OCI-LY7 (cell line): ENCODE results near the gene B3GALT6. TPM values are rescaled to one million over a fixed set of nuclear protein-coding genes. Genes with fewer than 3 reads are reported as not detected.

Experiments used
- BruUV-seq: library from RNA; stranded (reverse); fragments of 400-500 nt; replicated peaks from 2 replicates; lab custom pipeline; 2021; lab: Mats Ljungman, UMichigan
- CTCF ChIA-PET: fragments of 300-600 bp; sonication (Branson Sonifier 250); formaldehyde crosslinking; loops from one replicate; lab custom pipeline; 2022; ENCODE audit warnings: antibody characterized with exemption; ENCODE audit not compliant: unreplicated experiment; lab: Charles Lee
- POLR2A ChIA-PET: fragments of 300-600 bp; sonication (Branson Sonifier 250); formaldehyde crosslinking; loops from one replicate; lab custom pipeline; 2022; ENCODE audit warnings: antibody characterized with exemption; lab: Charles Lee
- DNase-seq: peaks from one replicate; pipeline ENCODE4 v3.0.0-alpha.2; 2015; ENCODE audit warnings: low spot score
- H2AFZ ChIP-seq: fragments of 200-600 bp; sonication (generic), shearing (Covaris generic); 2 replicates; pipeline ENCODE4 v1.6.1; 2014; ENCODE audit warnings: mild to moderate bottlenecking, antibody characterized with exemption, low read length, moderate library complexity
- H3K27ac ChIP-seq: fragments of 200-600 bp; sonication (generic); 2 replicates; pipeline ENCODE4 v1.5.1; 2014; ENCODE audit warnings: mixed run types, low read depth, mild to moderate bottlenecking, moderate library complexity, low read length, inconsistent platforms; ENCODE audit not compliant: poor library complexity, severe bottlenecking
- H3K36me3 ChIP-seq: fragments of 200-600 bp; sonication (generic); 2 replicates; pipeline ENCODE4 v1.6.1; 2014; ENCODE audit warnings: mild to moderate bottlenecking, antibody characterized with exemption, low read length, moderate library complexity, mixed read lengths; ENCODE audit not compliant: insufficient read depth
- H3K4me1 ChIP-seq: fragments of 200-600 bp; sonication (generic); 2 replicates; pipeline ENCODE4 v1.5.1; 2014; ENCODE audit warnings: mild to moderate bottlenecking, low read length; ENCODE audit not compliant: insufficient read depth, poor library complexity, severe bottlenecking
- H3K4me2 ChIP-seq: fragments of 200-600 bp; sonication (generic); 2 replicates; pipeline ENCODE4 v1.6.1; 2014; ENCODE audit warnings: mild to moderate bottlenecking, low read length
- H3K4me3 ChIP-seq: fragments of 200-600 bp; sonication (generic); 2 replicates; pipeline ENCODE4 v1.5.1; 2014; ENCODE audit warnings: mild to moderate bottlenecking, low read depth, low read length; ENCODE audit not compliant: poor library complexity, severe bottlenecking
- H3K79me2 ChIP-seq: fragments of 200-600 bp; sonication (generic); 2 replicates; pipeline ENCODE4 v1.6.1; 2016; ENCODE audit warnings: low read depth, mild to moderate bottlenecking, low read length, moderate library complexity, mixed read lengths; ENCODE audit not compliant: insufficient read depth
- H3K9me2 ChIP-seq: fragments of 200-600 bp; sonication (generic); 2 replicates; pipeline ENCODE4 v1.6.1; 2016; ENCODE audit warnings: mild to moderate bottlenecking, low read length, mixed read lengths; ENCODE audit not compliant: insufficient read depth
- H3K9me3 ChIP-seq: fragments of 200-600 bp; sonication (generic); 2 replicates; pipeline ENCODE4 v1.6.1; 2014; ENCODE audit warnings: mild to moderate bottlenecking, mixed run types, low read length, mixed read lengths
- H4K20me1 ChIP-seq: fragments of 200-600 bp; sonication (generic); 2 replicates; pipeline ENCODE4 v1.6.1; 2014; ENCODE audit warnings: mild to moderate bottlenecking, antibody characterized with exemption, low read length, moderate library complexity, mixed read lengths; ENCODE audit not compliant: insufficient read depth
- EZH2phosphoT487 ChIP-seq: fragments of 200-600 bp; sonication (generic); IDR thresholded peaks from 2 replicates; pipeline ENCODE4 v1.6.1; 2018; ENCODE audit warnings: low read depth, borderline replicate concordance, mild to moderate bottlenecking, mixed run types, antibody characterized with exemption, low read length, moderate library complexity, mixed read lengths
- intact Hi-C: fragments of 100-400 bp; cut with micrococcal nuclease; formaldehyde crosslinking; loops from one replicate; pipeline ENCODE4 v1.10.0; 2022; ENCODE audit not compliant: unreplicated experiment
- total RNA-seq, 2 experiments: library from RNA; depleted of rRNA in 1 of 2; stranded (reverse); fragments of >200 nt in 1 of 2; shearing (Covaris generic) in 1 of 2; gene quantifications; 2 replicates each; pipeline ENCODE4 v1.2.3, GENCODE V29; 2014 to 2022
- TF ChIP-seq, protein P1 (sequence below): fragments of 200-600 bp; sonication (generic); conservative IDR thresholded peaks from 2 replicates; pipeline ENCODE4 v1.5.1; 2014; ENCODE audit warnings: mild to moderate bottlenecking, antibody characterized with exemption, low read length, moderate library complexity, mixed read lengths

B3GALT6 gene
- total RNA-seq, 2 experiments from 2014 or later = 27.1 to 36.2 TPM

DNA sequence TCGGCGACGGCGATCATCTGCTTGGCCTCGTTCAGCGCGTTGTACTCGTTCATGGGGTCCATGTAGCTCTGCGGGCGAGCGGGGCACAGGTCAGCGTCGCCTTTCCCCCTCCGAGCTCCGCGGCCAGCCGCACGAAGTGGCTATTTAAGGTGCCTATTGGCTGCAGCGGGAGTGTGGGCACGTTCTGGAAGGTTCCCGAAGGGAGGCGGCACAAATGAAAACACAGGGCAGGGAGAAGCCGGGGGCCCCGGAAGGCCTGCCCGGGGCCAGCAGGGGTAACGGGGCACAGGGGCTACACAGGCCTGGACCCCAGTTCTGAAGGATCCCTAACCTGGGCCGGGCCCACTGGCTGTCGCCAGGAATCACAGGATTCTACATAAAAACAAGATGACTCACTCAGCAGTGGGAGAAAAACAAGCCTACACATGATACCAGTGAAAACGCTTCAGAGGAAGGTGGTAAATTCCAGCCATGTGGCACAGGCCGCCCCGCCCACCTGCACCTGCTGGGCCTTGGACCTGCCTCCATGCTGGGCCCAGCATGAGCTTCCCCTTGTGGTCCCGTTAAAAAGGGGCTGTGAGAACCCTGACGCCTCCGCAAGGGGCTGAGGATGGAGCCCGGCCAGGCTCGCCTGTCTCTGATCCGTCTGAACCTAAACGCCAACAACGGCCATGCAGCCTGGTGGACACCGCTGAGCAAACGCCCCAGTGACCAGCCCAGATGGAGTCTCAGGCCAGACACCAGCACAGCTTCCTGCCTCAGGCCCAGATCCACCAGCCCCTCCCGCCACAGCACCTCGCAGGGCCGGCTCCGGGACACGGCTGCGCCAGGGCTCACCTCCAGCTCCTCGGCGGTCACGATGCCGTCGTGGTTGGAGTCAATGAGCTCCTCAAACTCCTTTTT is 14.2 kb upstream of the B3GALT6 start:
- Histone ChIP-seq H2AFZ (no peak overlapping the region), H4K20me1 (no peaks in the 10 kb centered on the region), H3K4me3 (no peak overlapping the region), H3K27ac (no peak overlapping the region), H3K36me3 (peaks cover 54% of the 10 kb centered on the region), H3K9me2 (no peaks in the 10 kb centered on the region), H3K79me2 (no peaks in the 10 kb centered on the region), H3K4me2 (no peak overlapping the region), H3K4me1 (no peaks in the 10 kb centered on the region), H3K9me3 (no peaks in the 10 kb centered on the region)
- ChIA-PET POLR2A (no interaction called here), CTCF (no interaction called here)
- no peak for DNase-seq
- intact Hi-C loops = no loop called here
- no TSS peak for BruUV-seq
- TF ChIP-seq EZH2phosphoT487 = no peak
- TF ChIP-seq, protein P1, sequence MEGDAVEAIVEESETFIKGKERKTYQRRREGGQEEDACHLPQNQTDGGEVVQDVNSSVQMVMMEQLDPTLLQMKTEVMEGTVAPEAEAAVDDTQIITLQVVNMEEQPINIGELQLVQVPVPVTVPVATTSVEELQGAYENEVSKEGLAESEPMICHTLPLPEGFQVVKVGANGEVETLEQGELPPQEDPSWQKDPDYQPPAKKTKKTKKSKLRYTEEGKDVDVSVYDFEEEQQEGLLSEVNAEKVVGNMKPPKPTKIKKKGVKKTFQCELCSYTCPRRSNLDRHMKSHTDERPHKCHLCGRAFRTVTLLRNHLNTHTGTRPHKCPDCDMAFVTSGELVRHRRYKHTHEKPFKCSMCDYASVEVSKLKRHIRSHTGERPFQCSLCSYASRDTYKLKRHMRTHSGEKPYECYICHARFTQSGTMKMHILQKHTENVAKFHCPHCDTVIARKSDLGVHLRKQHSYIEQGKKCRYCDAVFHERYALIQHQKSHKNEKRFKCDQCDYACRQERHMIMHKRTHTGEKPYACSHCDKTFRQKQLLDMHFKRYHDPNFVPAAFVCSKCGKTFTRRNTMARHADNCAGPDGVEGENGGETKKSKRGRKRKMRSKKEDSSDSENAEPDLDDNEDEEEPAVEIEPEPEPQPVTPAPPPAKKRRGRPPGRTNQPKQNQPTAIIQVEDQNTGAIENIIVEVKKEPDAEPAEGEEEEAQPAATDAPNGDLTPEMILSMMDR = no peak

DNA sequence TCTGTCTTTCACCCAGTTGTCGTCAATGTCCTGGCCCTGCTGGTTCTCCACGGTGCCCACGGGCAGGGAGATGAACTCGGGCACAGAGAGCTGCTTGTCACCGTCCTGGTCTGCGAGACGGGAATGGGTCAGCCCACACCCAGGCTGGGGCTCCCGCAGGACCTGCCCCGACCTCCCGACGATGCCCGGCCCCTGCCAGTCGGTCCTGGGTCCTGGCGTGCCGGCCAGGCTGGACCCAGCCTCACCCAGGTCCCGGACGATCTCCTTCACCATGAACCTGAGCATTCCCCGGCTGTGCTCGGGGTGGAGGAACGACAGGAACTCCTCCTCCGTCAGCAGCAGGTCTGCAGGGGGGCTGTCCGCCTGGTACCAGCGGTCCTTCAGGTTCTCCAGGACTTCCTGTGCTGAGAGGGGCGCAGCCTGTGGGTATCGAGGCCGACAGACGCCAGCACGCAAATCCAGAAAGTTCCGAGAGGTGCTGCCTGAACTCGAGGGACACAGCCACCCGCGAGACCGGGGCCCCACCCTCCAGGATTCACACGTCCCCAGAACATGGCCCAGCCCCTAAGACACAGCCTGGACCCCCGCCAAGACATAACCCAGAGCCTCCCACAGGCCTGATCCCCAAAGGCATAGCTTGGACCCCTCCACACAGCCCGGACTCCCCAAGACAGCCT is 13.4 kb upstream of the B3GALT6 start:
- intact Hi-C loops = no loop called here
- Histone ChIP-seq H3K9me3 (no peaks in the 10 kb centered on the region), H3K9me2 (no peaks in the 10 kb centered on the region), H3K36me3 (peaks cover 60% of the 10 kb centered on the region), H3K27ac (no peak overlapping the region), H2AFZ (no peak overlapping the region), H3K4me1 (no peaks in the 10 kb centered on the region), H3K4me3 (no peak overlapping the region), H4K20me1 (no peaks in the 10 kb centered on the region), H3K79me2 (no peaks in the 10 kb centered on the region), H3K4me2 (no peak overlapping the region)
- TF ChIP-seq EZH2phosphoT487 = no peak
- TF ChIP-seq, protein P1 = no peak
- POLR2A ChIA-PET = no interaction called here
- no peak for DNase-seq
- CTCF ChIA-PET = no interaction called here
- no TSS peak for BruUV-seq
